CD4-positive, alpha-beta T cell treated with Interleukin-17A for 1 hour (primary cell): Measurements from ENCODE around the gene ANO5.

Experiments
- DNase-seq: peaks from one replicate; pipeline ENCODE4 v3.0.0-alpha.2; 2020

The ANO5 gene, protein sequence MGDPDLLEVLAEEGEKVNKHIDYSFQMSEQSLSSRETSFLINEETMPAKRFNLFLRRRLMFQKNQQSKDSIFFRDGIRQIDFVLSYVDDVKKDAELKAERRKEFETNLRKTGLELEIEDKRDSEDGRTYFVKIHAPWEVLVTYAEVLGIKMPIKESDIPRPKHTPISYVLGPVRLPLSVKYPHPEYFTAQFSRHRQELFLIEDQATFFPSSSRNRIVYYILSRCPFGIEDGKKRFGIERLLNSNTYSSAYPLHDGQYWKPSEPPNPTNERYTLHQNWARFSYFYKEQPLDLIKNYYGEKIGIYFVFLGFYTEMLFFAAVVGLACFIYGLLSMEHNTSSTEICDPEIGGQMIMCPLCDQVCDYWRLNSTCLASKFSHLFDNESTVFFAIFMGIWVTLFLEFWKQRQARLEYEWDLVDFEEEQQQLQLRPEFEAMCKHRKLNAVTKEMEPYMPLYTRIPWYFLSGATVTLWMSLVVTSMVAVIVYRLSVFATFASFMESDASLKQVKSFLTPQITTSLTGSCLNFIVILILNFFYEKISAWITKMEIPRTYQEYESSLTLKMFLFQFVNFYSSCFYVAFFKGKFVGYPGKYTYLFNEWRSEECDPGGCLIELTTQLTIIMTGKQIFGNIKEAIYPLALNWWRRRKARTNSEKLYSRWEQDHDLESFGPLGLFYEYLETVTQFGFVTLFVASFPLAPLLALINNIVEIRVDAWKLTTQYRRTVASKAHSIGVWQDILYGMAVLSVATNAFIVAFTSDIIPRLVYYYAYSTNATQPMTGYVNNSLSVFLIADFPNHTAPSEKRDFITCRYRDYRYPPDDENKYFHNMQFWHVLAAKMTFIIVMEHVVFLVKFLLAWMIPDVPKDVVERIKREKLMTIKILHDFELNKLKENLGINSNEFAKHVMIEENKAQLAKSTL

DNA sequence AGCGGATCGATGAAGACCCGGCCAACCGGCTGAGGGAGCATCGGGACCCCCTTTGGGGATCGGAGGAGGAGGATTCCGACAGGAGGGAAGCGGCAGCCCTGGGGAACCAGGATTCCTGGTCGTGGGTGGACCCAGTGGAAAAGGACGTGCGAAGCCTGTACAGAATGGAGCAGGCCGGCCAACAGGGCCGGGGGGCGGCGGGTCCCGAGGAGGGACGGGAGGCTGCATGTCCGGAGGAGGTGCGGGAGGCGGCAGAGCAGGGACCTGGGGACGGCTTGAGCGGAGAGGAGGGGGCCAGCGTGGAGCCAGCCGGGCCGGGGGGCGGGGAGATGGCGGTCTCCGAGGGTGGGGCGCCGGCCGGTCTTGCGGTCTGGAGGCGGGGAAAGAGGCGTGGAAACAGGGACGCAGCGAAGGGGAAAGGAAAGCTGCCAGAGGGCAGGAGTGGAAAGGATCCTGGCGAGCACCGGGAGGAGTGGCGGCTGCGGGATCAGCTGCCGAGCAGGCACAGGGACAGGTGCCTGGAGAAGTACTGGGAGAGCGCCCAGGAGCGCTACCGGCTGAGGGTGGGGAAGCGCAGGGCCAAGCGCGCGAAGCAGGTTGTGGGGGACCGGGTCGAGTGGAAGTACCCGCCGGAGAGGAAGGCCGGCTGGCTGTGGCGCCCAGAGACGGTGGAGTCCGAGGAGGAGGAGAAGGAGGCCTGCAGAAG, at the start of gene ANO5:
ANO5 (plus strand) TSS at position 444 of the 706 bp plus-strand sequence. CDS start 408 bp downstream, outside the sequence.
- no peak for DNase-seq

DNA sequence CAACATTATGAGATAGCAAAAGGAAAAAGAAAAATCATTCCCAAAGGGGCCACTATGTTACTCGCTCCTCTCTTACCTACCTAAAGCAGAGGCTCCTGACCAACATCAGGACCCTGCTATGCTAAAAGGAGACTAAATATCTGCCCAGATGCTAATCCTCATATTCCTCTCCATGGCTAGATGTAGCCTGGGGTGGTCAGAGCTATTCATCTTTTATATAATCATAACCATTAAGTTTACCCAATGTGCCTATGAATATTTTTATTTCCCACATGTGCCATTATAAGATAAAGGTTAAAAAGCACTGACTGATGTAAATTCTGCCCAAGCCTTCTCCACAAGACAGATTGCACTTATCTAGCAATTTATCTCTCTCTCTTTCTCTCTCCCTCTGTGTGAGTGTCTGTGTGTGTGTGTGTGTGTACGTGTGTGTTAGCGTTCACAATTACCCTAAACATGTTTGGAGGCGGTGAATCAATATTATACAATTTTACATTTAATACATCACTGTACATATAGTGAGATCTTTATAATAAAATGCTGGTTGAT, 41.2 kb upstream of the ANO5 start:
- DNase-seq: no peak

DNA sequence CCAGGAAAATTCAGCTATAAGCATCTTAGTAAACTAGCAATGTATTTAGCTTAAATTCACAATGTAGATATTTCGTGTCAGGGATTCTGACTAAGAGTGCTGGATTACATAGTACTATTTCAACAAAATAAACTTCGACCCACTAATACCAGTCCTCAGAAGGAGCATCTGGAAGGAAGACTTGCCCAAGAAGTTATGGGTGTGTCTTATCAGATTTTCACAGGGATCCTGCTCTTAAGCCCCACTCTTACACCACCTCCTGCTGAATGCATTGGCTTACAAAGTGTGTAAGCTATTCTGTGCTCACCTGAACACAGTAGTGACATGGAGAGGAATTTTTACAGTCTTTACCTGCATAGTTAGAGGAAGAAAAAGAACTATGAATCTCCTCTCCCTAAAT, 35.4 kb upstream of the ANO5 start:
- no peak for DNase-seq

DNA sequence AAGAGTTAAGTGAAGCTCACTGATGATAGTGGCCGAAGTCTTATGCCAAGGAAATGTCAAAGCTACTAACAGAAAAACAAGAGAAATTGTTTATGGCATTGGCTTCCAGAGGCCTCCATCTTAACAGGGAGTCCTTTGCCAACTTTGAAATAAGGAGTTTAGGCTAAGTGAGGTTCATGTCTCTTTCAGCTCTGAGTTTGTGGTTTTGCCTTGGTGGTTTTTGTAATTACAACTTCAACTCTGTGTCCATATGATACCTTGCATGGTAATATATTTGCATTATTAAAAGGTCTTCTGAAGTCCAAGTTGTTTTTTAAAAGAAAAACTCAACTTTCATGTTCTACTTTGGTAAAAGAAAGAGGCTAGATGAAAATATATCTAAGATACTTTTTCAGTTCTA, 31.4 kb upstream of the ANO5 start:
- DNase-seq: no peak

DNA sequence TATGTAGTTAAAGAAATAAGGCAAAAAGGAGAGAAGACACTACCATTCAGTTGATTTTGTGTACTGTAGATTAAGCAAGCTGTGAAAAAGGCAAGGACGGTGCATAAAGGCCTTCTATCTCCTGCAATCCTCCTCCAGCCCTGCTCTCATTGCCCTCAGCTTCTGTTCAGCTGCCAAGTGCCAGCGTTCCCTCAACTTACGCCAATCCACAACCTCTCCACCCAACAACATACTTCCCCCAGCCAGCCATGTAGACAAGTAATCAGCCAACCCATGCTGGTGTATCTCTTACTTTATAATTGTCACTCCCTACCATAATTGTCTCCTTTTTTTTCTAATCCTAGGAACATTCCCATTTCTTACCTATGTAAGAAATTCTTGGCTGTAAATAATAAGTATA, 30.1 kb upstream of the ANO5 start:
- DNase-seq: no peak

DNA sequence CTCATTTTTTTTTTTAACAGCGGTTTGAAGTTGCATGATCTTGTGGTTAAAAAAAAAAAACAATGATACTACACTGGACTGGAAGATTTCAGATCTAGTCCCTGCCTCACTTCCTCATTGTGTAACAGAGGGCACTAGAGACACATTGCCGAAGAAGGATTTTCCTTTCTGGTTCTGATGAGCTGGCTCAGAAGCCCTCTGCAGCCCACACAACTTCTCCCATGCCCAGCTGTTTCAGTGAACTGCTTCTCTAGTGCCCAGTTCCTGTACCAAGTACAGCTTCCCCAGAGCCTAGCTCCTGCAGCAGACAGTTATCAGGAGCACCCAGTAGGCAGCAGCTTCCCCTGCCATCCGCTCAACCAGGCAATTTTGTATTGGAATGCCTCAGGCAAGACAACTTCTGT, 29.5 kb upstream of the ANO5 start:
- DNase-seq: peak; percentile 1

DNA sequence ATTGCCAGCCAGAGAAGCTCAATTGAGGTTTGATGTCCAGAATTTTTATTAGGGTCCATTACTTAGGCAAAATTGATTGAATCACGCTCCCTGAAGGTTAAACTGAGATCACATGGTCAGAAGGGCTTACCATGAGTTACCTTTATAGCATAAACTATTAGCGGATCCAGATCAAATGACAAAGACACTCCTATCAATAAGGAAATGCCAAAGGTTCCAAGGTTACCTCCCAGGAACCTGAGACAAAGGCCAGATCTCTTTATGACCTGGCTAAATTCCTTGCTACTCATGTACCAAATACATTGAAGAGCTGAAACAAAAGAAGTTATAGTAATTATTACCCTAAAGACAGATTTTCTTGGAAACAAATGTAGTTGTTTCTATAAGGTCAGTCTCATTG, 27.8 kb upstream of the ANO5 start:
- DNase-seq: no peak

DNA sequence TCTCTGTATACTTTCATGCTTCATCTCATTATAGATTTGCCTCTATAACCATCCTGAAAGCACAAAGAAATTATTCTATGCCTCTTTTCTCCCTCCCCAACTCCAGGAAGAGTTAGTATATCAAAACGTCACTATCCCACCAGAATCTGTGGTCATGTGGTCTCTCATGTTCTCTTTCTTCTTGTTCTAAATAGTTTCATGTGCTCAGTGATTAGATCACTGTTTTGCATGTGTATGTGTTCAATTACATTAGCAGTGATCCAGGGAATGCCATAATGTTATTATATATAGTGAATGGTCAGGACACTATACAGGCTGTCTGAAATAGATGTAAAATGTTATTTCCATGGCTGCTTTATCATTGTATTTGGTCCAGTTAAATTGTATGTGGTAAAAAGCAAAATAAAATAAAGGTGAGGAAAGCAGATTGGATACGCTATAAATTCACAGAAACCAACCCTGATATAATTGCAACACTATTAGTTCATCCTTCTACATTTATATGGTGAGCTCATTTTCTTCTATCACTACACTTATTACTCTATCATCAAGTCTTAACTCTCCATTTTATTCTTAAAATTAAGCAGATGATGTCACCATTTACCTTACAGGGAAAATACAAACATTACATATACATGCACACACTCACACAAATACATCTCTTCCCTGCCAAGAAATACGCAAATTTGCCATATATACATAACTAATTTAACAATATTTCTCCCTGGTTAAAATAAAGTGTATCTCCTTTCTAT, 26.9 kb upstream of the ANO5 start:
- no peak for DNase-seq

DNA sequence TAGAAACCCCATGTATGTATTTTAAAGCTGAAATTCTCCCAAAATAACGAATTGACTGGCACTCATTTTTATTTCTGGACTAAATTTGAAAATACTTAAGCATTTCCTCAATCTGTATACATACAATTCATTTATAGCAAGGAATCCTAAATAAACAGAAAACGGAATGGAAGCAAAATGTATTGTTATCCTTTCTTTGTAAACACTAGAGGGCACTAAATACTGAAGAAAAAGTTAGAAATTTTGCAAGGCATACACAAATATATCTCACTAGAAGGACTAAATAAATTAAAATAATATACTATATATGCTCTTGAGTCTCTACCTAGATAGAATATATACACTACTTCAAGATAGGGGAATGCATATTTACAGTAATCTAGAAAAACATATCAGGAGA, 23.1 kb upstream of the ANO5 start:
- no peak for DNase-seq

DNA sequence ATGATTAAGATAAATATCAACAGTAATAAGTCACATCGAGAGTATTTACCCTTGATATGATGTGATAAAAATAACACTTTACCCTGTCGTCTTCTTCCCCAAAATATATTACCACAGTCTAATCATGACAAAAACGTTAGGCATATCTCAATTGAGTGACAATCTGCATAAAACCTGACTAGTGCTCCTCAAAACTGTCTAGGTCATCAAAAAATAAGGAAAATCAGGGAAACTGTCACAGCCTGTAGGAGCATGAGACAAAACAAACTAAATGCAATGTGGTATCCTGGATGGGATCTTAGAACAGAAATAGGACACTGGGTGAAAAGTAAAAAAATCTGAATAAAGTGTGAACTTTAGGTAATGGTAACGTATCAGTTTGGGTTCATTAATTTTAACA, 19.4 kb upstream of the ANO5 start:
- no peak for DNase-seq

DNA sequence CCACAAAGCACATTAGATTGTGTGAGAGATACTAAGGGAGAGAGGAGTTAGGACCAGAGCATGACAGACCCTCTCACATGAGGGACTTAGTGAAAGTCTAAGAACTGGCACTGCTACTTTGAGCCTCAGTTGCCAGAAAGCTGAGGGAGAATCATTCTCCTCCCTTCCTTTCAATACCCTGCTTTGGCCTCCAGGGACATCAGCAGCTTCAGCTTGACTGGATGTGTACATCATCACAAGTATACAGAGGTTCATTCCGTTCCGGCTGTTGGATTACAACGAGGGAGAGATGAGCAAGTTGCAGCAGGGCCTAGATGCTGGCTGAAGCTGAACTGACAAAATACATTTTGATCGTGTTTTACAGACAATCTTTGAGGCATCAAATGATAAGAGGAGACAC, 15.7 kb upstream of the ANO5 start:
- DNase-seq: no peak

DNA sequence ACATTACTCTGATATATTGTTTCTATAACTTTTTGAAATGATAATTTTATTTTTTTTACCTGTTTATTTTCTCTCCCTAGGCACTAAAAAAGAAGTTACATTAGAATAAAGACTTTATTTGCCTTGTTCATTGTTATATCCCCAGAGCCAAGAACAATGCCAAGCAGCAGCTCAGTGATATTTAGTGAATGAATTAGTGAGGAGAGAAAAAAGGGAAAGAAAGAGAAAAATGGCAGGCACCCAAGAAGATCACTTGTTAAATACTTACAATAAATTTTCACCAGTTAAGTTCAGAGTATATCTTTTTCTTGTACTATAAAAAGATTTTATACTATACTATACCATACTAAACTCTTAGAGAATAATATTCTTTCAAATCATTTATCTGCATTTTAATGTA, 13.3 kb upstream of the ANO5 start:
- no peak for DNase-seq

DNA sequence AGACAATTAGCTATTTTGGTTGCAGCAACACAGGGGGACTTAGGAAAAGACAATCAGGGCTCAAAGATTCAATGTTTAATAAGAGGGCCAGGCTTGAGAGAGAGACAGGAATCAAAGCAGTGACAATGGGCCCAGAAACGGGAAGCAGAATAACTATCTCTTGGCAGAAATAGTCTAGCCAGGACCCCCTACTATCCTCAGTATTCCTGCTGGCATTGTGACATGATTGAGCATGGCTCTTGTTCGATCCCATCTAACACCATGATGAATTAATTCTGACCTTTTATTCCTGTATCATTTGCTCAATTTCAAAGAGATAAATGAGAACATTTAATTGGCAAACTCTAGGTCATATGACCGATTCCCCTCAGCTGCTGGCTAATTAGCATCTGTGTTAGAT, 12.8 kb upstream of the ANO5 start:
- DNase-seq: no peak

DNA sequence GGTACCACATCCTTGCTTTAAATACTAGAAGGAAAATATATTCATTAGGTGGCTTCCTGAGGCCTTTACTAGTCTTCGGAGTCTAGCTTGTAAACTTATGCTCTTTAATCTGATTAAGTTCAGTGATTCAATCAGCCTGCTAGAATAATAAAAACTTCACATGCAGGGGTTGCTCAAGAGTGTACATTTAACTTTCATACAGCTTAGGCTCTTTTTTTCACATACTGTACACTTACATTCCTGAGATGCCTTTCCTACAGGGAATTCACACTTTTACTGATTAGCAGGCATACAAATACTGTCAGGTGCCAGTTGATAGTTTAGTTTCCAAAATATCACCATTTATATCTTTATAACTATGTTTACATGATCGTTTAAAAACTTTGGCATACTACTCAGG, 3.2 kb upstream of the ANO5 start:
- DNase-seq: no peak

DNA sequence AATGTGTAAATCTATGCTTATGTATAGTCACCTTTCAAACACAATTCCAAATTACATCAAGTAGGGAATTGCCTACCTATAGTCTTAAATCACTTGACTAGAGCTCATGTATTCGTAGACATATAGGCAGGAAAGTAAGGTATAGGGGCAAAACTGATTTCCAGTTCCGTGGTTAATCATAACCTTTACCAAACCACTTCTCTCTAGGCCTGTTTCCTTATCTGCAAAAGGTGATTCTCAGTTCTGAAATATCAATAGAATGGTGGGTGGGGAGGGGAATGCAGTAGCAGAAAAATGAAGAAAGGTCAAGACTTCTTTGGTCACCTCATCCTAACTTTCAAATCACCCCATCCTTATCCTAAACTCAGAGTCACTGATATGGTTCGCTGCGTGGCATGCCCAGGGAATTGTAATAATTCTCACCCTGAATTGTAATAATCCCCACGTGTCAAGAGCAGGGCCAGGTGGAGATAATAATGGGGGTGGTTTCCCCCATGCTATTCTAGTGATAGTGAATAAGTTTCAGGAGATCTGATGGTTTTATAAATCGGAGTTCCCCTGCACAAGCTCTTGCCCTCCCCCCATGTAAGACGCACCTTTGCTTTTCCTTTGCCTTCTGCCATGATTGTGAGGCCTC, 1.9 kb upstream of the ANO5 start:
- DNase-seq: no peak

DNA sequence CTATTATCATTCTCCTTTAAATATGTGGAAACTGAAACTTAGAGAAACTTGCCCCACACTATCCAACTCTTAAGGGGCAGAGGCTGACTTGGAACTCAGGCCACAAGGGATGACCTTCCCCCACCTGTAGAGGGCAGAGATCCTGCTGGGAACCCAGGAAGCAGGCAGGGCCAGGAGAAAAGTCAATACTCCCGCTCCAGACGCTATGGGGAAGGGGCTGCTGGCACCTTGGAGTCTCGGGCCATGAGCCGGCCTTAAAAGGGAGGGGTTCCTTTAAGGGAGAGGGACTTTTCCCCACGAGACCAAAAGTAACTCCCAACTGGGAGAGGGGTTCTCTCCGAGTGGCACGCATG, 620 bp upstream of the ANO5 start:
- no peak for DNase-seq

DNA sequence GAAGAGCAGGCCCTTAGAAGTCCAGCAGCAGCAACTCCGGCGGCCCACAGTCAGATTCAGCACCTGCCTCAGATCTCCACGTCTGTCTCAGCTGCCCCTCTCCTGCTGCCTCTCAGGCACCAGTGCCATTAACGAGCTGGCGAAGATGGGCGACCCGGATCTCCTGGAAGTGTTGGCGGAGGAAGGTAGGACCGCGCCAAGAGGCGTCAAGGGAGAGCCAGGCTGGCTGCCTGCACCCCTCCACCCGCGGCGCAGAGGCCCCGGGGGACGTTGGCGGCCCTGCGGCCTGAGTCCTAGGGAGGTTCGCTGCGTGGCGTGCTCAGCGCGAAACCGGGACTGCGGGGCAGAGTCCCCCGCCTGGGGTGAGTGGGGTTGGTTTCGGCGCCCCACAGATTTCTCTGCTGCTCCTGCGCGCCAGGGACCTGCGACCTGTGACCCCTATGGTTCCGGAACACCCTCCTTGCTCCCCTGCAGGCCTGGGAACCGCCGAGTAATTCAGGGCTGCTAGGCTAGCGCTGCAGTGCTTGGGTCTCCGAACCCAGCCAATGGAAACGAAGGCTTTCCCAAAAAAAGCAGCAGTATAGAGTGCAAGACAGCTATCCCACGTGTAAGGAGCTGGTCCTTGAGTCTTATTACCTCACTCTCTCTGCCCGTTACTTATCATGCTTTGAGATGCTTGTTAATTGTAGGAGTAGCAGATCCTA, 615 bp downstream of the ANO5 start:
- DNase-seq: no peak

DNA sequence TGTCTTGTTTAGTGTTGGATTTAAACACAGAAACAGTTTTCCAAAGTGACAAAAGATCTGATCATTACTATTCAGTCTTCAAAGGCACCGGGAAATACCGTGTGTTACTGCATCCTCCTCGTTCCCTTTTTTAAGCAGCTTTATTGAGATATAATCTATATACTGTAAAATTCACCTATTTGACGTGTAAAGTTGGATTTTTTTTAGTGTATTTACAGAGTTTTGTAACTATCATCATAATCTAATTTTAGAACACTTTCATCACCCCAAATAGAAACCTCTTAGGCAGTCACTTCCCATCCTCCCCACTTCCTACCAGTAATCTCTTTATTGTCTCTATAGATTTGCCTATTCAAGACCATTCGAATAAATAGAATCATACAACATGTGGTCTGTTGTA, 1.4 kb downstream of the ANO5 start:
- no peak for DNase-seq

DNA sequence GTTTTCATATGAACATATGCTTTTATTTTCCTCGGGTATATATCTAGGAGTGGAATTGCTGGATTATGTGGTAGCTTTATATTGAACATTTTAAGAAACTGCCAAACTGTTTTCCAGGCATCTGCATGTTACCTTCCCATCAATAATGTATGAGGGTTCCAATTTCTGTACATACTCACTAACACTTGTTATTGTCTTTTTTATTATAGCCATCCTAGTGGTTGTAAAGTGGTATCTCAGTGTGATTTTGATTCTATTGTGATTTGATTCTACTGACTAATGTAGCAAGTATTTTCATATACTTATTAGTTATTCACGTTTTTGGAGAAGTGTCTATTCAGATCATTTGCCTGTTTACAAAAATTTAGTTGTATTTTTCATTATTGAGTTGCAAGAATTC, 2.0 kb downstream of the ANO5 start:
- DNase-seq: no peak

DNA sequence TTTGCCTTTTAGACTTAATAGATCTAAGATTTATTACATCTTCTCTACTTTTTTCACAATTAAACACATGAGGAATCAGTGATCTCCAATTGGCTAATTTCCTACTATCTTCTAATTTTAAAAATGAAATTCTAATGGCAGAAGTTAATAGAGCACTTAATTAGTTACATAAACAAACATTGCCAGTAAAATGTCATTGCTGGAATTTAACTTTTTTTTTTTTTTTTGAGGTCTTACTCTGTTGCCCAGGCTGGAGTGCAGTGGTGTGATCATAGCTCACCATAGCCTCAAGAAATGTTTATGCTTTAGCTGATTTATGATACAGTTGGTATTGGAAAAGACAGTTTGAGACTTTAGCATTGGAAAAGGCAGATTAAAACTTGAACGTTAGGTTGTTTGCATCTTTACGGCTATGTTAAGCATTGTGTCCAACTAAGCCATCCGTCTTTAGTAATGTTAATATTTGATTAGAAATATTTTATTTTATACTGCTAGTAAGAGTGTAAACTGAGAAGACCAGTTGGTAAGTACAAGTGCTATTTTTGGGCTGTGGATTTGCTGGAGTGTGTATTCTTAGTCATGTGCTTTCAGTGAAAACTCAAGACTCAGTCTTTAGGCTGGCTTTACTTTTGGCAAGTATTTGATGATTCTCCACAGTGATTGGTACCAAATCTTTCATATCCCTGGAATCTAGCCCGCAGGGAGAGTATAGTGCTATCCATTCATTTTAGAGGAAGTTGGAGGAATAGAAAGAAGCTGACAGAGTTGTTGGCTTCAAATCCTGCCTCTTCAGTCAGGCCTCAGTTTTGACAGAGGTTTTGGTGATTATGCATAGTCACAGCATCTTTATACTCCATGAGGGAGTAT, 4.5 kb downstream of the ANO5 start:
- no peak for DNase-seq
